Pulmonary artery endothelial cell (primary cell): ENCODE measurements around the gene SLC6A5. TPM values are rescaled to one million over a fixed set of nuclear protein-coding genes. Genes with fewer than 3 reads are reported as not detected.

Source experiments
- DNase-seq: peaks from one replicate; pipeline ENCODE4 v3.0.0-alpha.2; 2011; ENCODE audit warnings: low read depth, low spot score
- total RNA-seq: library from RNA; depleted of rRNA; stranded (reverse); fragments of >200 nt; gene quantifications from 2 replicates; pipeline ENCODE4 v1.2.3, GENCODE V29; 2014

The SLC6A5 gene
- total RNA-seq, 1 donor from 2014 or later: not detected

DNA sequence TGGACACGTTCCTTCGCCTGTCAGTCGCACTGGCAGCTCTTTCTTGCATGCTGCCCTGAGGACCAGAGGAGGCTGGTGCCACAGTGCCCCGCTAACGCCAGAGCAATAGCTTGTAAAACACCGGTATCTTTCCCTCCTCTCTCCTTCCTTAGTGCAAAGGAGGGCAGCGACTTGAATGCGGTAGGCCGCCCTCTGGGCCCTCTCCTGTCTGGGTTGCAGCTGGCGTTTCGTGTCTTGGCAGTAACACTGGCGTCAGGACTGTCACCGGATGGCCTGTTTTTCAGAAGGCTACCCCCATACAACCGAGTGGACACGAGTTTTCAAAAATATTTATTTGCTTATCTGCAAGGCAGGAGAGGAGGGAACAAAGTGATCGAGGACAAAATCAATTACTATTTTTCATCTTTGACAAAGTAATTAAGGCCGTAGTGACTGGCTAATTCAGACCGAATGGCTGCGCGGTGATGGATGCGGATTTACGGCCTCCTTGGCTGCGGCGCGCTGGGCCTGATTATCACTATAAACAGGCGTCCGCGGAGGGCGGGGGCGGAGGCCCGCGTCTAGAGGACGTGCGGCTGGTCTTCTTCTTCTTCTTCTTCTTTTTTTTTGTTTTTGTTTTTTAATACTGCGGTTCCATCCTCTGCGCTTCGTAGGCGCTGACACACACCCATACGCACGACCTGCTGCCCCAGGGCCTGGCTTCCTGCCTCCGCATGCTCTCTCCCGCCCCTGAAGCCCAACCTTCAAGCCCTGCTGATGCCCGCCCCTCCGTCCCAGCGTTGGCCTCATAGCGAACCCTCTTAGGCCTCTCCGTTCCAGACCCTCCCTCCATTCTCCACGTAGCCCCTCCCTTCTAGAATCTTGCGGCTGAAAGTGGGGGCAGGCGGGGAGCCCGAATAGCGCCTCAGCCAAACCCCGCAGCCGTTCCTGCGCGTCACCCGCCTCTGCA lies 2.9 kb upstream of the SLC6A5 start:
- DNase-seq: no peak

GRCh38 chr11:20597154-20597679 lies 2.2 kb upstream of the SLC6A5 start:
- DNase-seq: no peak

DNA sequence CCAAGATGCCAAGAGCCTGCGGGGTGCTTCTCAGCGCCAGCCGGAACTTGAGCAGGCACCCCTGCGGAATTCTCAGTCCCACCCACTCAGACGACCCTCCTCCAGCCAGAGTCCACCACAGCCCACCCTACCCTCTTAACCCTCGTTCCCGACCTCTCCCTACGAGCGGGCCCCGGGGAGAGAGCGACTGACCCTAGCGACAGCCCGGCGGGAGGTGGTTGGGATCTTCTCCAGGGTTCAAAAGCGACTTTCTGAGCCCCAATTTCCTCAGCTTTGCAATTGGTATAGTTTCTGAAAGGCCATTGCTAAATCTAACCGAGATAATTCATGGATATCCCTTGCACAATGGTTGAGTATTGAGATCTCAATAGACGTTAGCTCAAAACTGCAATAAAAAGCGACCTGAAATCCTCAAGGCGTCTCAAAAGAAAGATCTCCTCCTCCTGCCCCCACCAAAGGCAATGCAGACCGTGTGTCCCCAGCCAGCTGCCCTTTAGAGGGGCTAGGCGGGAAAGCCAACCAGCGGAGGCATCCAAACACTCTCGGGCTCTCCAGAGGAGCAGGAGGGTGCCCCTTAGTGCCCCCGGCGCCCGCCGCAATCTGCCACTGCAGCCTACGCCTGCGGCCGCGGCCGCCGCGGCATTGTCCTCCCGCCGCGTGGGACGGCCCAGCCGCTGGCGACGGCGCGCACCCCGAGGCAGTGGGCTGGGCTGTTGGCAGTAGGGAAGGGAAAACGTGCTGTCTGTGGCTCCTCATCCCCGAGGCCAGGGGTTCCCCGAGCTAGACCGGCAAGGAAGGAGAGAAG lies 1.5 kb upstream of the SLC6A5 start:
- no peak for DNase-seq

GRCh38 chr11:20598492-20598891 lies 916 bp upstream of the SLC6A5 start:
- no peak for DNase-seq

GRCh38 chr11:20600020-20600346 lies 575 bp downstream of the SLC6A5 start:
- DNase-seq: no peak

DNA sequence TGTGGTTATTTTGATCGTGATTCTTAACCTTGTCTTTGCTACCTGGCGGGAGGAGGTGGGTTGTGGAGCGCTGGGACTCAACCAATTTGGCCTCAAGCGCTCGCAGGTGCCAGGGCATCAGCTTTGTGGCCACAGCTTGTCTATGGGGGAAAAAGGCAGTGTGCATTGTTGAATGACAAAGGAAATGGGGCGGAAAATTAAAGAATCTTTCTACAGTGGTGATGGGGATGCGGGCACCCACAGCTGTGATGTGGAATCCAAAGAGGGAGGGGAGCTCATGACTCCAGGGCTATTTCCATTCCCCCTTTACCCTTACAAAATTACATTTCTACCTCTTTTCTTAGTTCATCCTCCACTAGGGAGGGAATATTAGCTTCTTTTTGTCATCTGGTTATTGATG lies 1.1 kb downstream of the SLC6A5 start:
- no peak for DNase-seq

- DNase-seq: no peak
Observed at GRCh38 chr11:20601221-20601914, 2.0 kb downstream of the SLC6A5 start.

DNA sequence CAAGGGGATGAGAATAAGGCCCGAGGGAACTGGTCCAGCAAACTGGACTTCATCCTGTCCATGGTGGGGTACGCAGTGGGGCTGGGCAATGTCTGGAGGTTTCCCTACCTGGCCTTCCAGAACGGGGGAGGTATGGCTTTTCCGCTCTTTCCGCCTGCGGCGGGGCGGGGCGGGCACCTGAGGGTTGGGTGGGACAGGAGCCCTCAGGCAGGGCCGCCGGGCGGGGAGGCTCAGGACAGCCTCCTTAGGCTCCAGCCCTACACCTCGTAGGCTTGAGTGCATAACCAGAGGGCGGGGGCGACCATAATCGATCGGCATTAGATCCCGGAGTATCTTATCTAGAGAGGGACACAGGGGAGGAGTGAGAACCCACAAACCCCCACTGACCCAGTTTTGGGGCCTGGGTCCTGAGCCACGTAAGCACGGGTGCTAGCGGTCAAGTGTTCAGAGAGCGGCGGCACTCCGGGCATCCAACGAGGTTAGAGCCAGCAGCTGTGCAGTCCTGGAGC lies 4.9 kb downstream of the SLC6A5 start:
- no peak for DNase-seq

DNA sequence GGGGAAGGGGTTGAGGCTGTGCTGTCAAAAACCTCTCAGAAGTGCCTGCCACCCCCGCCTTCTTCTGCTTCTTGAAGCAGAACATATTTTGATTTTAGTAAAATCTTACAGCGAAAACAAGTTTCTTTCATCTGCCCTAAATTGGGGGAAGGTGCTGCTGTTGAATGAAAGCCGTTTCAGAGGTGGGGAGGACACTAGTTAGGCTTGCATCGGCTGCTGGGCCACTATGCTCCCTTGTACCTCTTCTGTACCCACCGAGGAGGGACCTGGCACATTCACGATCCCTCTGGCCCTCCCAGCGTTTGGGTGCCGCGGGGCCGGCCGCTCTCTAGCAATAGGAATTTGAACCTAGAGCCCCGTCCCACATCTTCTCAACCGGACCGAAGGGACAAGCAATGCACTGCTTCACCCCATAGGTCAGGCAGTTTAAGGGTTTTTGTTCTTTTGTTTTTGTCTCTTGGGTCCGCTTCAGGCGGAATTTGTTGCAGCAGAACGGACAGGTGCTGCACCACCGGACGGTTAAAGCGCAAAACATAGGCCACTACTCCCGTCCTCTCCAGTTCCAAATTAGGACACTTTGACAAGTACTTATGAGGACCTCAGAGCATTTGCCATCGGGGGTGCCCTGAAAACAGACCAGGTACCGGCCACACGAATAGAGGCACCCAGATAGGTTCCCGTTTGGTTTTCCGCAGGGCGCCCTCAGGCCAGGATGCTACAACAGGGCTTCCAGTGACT lies 5.6 kb downstream of the SLC6A5 start:
- no peak for DNase-seq

DNA sequence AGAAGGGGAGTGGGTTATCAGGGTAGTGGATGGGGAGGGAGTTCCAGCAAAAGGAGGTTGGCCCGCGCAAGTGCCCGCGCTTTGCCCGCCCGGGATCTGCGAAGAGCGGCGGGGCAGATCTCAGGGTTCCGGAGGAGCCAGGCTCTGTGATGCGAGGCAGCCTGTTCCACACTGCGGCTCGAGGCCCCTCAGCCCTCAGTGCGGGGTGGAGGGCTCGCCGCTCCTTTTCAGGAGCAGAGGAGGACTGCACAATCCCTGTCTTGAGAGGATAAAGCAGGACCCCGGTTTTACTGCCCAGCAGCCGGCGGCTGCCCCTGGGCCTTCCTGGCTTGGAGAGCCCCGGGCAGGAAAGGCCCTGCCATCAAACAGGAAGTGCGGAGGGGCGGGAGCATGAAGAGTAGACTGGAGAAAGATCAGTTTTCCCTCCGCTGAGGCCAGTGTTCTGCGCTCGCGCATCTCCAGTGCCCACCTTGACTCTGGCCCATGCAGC lies 6.2 kb downstream of the SLC6A5 start:
- no peak for DNase-seq

DNA sequence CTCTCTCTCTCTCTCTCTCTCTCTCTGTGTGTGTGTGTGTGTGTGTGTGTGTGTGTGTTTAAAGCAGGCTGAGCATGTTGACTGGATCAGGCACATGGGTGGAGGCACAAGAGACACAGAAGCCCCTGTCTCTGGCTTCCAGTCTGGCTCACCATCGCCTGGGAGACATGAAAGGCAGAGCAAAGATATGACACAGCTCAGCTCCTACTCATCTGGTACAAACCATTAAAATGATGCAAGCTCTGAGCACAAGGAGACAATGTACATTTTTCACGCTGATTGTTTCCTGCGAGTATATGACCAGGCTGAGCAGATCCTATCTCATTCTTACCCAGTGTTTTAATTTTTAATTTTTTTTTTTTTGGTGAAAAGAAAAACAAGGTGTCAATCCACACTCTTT lies 9.5 kb downstream of the SLC6A5 start:
- no peak for DNase-seq

DNA sequence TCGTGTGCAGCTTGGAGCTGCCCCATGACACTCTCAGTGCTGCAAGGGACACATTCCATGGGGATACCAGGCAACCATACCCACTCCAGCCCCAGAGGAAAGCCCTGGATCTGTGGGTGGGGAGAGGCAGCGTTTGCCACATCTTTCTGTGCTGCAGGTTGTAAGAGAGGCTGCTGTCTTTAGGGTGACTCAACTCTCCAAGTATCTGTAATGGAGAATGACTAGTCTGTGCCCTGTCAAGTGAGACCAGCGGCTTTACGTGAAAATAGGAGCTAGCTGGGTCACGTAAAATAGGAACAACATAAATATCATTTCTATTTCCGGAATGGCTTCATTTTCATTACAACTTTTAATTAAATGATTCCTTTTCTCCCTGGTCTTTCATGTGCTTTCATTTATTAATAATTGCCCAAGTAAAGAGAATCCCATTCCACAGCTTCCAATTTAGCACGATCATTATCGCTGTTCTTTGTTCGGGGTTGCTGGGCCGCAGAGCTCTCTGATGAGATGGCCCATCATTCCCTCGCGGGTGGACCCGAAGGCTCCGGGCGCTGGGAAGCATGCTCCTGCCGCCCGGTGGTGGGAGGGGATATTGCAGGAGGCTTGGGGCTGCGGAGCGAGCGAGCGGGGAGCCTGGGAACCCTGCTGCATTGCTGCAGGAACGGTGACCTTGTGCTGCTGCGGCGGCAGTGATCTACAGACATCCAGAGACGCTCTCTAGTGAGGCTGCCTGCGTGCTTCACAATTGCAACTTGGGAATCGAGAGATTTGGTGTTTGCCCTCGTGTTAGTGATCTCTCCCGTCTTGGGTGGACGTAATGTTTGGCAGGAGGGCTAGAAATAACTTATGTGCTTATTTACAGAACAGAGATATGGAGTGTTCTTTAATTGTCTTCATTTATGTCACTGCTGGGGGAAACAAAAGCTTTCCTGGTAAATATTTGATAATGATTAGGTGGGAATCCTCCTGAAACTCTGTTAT lies 10.6 kb downstream of the SLC6A5 start:
- no peak for DNase-seq

GRCh38 chr11:20610825-20611224 lies 11.4 kb downstream of the SLC6A5 start:
- no peak for DNase-seq

GRCh38 chr11:20611445-20611844 lies 12.0 kb downstream of the SLC6A5 start:
- no peak for DNase-seq

GRCh38 chr11:20611892-20612291 lies 12.5 kb downstream of the SLC6A5 start:
- no peak for DNase-seq

DNA sequence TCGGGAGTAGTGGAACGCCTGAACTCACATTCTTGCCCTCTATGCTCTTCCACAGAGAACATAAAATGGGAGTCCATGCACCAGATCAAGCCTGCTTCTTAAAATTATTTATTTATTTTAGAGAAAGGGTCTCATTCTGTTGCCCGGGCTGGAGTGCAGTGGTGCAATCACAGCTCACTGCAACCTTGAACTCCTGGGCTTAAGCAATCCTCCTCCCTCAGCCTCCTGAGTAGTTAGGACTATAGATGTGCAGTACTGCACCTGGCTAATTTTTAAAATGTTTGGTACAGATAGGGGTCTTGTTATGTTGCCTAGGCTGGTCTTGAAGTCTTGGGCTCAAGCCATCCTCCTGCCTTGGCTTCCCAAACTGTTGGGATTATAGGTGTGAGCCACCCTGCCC lies 13.0 kb downstream of the SLC6A5 start:
- DNase-seq: no peak

DNA sequence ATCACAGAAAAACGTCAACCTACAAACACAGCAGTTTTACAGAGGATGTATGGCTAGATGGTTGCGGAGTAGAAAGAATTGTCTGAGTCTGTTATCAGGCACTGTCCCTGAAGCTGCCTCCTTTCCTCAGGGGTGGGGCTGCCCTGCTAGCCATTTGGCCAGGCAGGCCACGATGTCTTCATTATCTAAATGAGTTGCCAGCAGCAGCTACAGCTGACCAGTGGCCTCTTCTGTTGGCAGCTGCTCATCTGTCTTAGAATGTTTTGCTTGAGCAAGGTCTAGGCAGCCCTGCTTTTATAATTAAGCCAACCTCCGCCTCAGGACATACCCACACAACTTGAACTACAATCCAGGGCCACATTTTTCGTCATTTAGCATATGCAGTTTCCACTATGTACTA lies 17.5 kb downstream of the SLC6A5 start:
- DNase-seq: no peak

GRCh38 chr11:20617346-20618005 lies 18.1 kb downstream of the SLC6A5 start:
- DNase-seq: no peak

GRCh38 chr11:20618083-20618482 lies 18.7 kb downstream of the SLC6A5 start:
- DNase-seq: no peak
